Skeletal muscle cell (primary cell): ENCODE measurements around the gene ACSS3.
"Not testable (repeated sequence)": the region's sequence is repeated elsewhere in the genome, so short reads cannot be mapped to it uniquely, and the experiment has no call there.

Source experiments
- DNase-seq: peaks from one replicate; pipeline ENCODE4 v3.0.0-alpha.2; 2010; ENCODE audit warnings: low read depth
- H3K4me3 ChIP-seq: 2 replicates; pipeline ENCODE4 v1.5.1; 2011; ENCODE audit warnings: low read depth, mild to moderate bottlenecking, control low read depth, low read length, moderate library complexity

ACSS3 gene

DNA sequence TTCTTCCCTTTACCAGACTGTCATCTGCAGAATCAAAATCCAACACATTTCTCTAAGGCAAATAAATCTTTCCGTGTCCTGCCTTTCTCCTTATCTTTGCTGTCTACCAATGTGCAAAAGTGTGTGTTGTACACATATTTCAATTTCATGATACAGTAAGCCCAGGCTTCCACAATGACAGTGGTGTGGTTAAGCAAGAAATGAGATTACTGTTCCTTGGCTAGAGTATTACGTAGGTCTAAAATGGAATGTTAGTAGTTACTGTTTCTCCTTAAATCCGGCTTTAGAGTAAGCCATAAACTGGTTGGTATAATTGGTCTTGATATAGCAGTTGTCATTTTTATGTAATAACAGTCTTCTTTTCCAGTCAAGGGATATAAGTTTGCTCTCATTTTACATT lies 82.0 kb downstream of the ACSS3 start:
- DNase-seq, result no peak
- no peak overlapping the region for H3K4me3 ChIP-seq

DNA sequence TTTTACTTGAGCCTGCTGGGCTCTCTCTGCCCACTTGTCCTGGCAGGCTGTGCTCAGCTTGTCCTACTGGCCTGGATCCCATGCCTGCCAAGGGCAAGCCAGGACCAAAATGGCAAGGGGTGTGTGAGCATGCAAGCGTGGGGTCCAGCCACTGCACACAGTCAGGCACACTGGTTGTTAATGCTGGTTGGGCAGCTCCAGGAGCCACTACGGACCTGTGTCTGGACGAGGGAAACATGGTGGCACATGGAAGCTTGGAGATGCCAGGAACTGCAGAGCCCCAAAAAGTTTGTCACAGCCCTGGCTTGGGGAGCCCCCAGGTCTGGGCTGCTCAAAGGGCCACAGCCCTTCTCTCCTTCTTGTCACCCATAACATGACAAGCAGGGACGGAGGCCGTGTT lies 83.8 kb downstream of the ACSS3 start:
- no peak overlapping the region for H3K4me3 ChIP-seq
- no peak for DNase-seq

GRCh38 chr12:81162391-81163136 lies 84.7 kb downstream of the ACSS3 start:
- no peak overlapping the region for H3K4me3 ChIP-seq
- no peak for DNase-seq

DNA sequence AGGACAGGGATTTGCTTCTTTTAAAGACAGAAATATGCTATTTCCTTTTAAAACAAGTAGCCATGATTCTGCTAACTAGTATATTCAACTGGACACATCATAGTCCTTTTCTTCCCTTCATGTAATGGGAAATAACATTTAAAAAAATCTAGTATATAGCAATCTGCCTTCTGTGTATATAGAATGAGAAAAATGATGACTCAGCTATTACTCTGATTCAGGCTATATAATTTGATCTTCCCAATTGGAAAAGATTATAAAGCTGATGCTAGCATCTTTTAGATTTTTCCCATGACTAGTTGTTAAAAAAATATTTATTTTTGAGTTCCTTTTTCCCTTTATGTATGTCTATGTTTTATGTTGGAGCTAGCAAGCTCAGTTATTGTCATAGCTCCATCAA lies 86.9 kb downstream of the ACSS3 start:
- DNase-seq, result no peak
- no peak overlapping the region for H3K4me3 ChIP-seq

- no peak for DNase-seq
- no peak overlapping the region for H3K4me3 ChIP-seq
Observed at GRCh38 chr12:81166790-81167189, 88.9 kb downstream of the ACSS3 start.

GRCh38 chr12:81167694-81168093 lies 89.8 kb downstream of the ACSS3 start:
- no peak for DNase-seq
- H3K4me3 ChIP-seq, result no peak overlapping the region

DNA sequence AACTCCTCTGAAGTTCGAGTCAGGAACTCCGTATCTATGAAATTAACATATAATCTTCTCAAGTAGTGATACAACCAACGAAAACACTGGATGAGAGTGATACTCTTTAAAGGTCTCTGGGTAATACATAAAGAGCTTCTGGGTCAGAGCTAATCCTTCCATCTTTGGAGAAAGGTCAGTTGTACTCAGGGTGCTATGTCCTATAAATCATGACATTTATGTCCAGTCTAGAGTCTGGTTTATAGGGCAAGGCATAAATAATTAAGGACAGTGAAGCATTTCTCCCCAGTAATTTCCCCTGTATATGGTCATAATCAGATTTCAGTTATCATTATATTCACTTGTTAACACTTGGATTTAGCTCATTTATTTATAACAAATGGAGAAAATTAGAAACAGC lies 90.6 kb downstream of the ACSS3 start:
- DNase-seq, result no peak
- H3K4me3 ChIP-seq, result no peak overlapping the region

DNA sequence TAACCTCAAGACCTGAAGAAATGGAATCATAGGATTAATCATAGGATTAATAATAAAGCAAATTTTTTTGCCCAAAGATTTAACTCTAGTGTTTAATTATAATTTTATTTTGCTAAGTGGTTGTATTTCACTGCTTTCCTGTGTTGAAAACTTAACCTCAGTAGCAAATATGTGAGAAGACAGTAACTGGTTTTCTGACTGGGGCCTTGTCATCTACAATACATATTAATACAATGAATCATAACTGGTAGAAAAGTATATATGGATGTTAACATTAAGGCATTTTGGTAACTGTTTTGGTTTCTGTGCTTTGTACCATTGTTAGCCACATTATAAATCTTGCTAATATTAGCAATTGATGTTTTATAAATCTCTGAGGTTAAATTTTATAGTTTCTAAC lies 92.2 kb downstream of the ACSS3 start:
- DNase-seq, result no peak
- H3K4me3 ChIP-seq, result no peak overlapping the region

DNA sequence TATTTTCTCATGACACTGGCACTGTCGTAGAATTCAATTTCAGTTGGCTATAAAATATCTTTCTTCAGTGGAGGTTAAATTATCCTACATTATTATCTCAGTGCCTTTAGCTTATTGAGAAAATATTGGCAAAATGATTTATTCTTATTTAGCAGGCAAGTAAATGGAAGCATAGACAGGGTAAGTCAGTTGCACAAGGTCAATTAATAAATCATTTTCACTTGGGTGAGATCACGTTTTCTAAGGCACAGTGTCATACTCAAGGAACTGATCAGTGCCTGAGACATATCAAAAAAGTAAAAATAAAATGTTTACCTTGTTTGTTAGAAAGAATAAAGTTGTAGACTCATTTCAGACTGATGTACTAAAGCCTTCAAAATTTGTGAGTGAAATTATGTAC lies 95.0 kb downstream of the ACSS3 start:
- DNase-seq, result no peak

DNA sequence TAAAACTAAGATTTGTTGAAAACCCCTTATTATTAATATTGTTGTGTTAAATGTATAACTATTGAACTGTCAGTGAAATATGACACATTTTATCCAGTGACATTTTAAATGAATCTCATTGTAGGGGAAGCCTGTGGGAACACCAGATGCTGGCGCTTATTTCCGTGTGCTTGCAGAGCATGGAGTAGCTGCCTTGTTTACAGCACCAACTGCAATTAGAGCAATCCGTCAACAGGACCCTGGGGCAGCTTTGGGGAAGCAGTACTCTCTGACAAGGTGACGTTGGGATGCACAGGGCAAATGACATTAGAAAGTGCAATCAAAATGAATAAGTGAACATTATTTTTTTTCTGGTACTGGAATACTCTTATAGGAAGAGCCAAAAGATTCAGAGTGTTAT lies 96.8 kb downstream of the ACSS3 start:
- H3K4me3 ChIP-seq, result no peak overlapping the region
- DNase-seq, result no peak

More for the DNA sequence above, 95.0 kb downstream of the ACSS3 start:
- H3K4me3 ChIP-seq, result no peak overlapping the region

DNA sequence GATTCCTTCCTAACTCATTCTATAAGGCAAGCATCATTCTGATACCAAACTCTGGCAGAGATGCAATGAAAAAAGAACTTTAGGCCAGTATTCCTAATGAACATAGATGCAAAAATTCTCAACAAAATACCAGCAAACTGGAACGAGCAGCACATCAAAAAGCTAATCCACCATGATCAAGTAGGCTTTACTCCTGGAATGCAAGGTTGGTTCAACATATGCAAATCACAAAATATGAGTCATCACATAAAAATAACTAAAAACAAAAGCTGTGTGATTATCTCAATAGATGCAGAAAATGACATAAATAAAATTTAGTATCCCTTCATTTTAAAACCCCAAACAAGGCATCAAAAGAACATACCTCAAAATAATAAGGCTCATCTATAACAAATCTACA lies 98.9 kb downstream of the ACSS3 start:
- DNase-seq, result no peak
- no peak overlapping the region for H3K4me3 ChIP-seq

DNA sequence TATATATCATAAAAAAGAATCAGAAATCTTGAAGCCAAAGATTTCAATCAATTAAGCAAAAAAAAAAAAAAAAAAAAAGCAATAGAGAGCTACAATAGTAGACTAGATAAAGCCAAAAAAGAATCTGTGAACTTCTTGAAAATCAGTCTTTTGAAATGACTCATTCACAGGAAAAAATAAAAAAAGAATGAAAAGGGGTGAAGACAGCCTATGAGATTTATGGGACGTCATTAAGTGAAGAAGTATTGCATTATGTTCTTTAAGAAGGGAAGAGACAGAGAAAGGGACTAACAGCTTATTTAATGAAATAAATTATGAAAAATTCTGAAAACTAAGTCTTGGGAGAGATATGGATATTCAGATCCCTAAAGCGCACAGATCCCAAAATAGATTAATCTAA lies 103.8 kb downstream of the ACSS3 start:
- H3K4me3 ChIP-seq, result no peak overlapping the region
- DNase-seq, result peak; percentile 20

- H3K4me3 ChIP-seq, result no peak overlapping the region
- no peak for DNase-seq
Observed at GRCh38 chr12:81187686-81188085, 109.8 kb downstream of the ACSS3 start.

GRCh38 chr12:81196595-81196994 lies 118.7 kb downstream of the ACSS3 start:
- no peak for DNase-seq
- H3K4me3 ChIP-seq, result no peak overlapping the region

GRCh38 chr12:81200561-81200960 lies 122.7 kb downstream of the ACSS3 start:
- not testable (repeated sequence) for H3K4me3 ChIP-seq, DNase-seq

GRCh38 chr12:81203671-81204204 lies 125.9 kb downstream of the ACSS3 start:
- H3K4me3 ChIP-seq, result no peak overlapping the region
- DNase-seq, result no peak

DNA sequence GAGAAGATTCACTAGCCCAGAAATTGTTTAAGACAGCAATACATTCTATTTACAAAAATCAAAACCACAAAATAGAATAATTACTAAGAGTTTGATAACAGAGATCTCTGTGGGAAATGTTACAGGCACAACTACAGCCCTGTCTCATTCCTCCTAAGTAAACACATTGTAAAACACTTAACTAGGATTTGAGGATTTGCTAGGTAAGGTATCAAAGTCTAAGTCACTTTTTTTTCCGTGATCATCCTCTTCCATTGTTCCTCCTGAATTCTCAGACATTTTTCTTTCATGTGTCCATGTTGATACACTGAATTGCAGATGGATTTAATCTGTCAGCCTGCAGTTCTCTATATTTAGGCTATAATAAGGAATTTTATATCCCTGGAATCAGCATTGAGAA lies 127.5 kb downstream of the ACSS3 start:
- H3K4me3 ChIP-seq, result no peak overlapping the region

DNA sequence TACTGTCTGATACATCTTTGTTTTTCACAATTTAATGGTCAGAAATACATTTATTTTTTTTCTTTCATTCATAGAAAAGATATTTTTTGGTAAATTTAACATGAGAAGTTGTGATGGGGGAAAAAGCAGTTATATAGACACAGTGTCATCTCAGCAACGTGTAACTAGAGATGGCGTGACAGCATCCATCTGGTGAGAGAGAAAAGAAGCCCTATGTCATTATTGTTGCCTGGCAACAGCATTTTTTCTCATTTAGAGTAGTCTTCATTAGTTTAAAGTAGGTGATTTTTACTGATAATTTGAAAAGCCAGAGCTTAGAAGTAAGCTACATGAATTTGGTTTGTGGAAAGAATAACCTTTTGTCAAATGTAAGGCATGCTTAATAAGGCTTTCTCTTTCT lies 128.6 kb downstream of the ACSS3 start:
- no peak overlapping the region for H3K4me3 ChIP-seq
- no peak for DNase-seq

More for the DNA sequence above, 127.5 kb downstream of the ACSS3 start:
- DNase-seq, result no peak

DNA sequence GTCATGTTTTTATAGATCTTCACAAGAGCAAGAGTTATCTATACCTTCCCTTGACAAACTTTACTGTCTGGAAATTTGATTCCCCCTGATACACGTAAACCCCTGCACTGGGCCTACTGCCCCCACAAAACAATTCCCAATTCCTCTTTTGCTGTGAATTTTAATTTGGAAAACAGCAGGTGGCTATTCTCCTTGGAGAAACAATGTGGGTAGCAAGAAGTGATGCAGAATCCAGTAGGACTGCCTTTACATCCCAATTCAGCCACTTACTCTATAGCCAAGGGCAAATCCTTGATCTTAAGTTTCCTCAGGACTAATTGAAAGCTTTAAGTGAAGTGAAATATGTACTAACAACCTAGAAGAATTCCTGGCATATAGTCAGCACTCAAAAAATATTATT lies 129.3 kb downstream of the ACSS3 start:
- DNase-seq, result no peak
- H3K4me3 ChIP-seq, result no peak overlapping the region

DNA sequence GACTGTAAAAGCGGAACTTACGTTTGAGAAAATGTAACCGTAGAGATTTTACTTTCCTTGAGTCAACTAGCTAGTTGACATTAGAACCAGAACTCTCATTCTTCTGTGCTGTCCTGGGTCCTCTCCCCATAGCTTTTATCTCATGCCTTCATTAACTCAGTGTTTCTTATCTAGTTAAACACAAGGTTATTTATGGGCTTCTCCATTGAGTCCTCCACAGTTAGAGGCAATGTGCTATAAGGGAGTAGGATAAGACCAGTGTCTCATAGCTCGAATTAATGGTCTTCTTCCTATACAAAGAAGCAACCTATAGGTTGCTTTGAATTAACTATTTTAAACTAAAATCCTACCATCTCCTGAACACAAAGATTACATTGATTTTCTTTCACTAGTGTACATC lies 129.8 kb downstream of the ACSS3 start:
- no peak for DNase-seq
- H3K4me3 ChIP-seq, result no peak overlapping the region

GRCh38 chr12:81208187-81208911 lies 130.5 kb downstream of the ACSS3 start:
- peak; percentile 37 for DNase-seq

More at GRCh38 chr12:81208187-81208911, 130.5 kb downstream of the ACSS3 start:
- H3K4me3 ChIP-seq, result no peak overlapping the region
